Pancreas (tissue), 10 donors: ENCODE results near the gene CCDC13. TPM values are rescaled to one million over a fixed set of nuclear protein-coding genes. Genes with fewer than 3 reads are reported as not detected.
A peak's percentile ranks its signal among the peaks of the same experiment; 100 is the strongest.

ENCODE experiments used
- ATAC-seq, 4 donors: fragments of 200-7000 bp; cut with Tn5 transposase; one replicate each; pipeline versions ENCODE4 v1.8.0 to v1.9.1; 2020; ENCODE audit warnings: mild to moderate bottlenecking in 4 of 4, moderate library complexity in 4 of 4
- DNase-seq, 6 donors: peaks; one replicate each; pipeline ENCODE4 v3.0.0-alpha.2; 2020
- FAIRE-seq: peaks from 2 replicates; lab custom pipeline; 2012; peaks lifted over from hg19 to GRCh38; lab: Jason Lieb, UNC
- H3K27ac ChIP-seq, 4 donors: fragments of 200-600 bp; sonication (generic); 1 replicate in 3 of 4; 2 replicates in 1 of 4; pipeline versions ENCODE4 v1.5.0 to v1.8.0; 2020
- H3K27me3 ChIP-seq, 4 donors: fragments of 200-600 bp; one replicate each; pipeline ENCODE4 v1.8.0; 2021
- H3K36me3 ChIP-seq, 3 donors: fragments of 200-600 bp; sonication (generic) in 1 of 3; one replicate each; pipeline versions ENCODE4 v1.5.0 to v1.8.0; 2020 to 2021
- H3K4me1 ChIP-seq, 3 donors: fragments of 200-600 bp; one replicate each; pipeline ENCODE4 v1.8.0; 2021
- H3K4me3 ChIP-seq, 4 donors: fragments of 200-600 bp; sonication (generic) in 2 of 4; one replicate each; pipeline versions ENCODE4 v1.5.0 to v1.8.0; 2020 to 2021
- H3K9me3 ChIP-seq, 4 donors: fragments of 200-600 bp; one replicate each; pipeline ENCODE4 v1.8.0; 2021
- CTCF ChIP-seq, 4 donors: fragments of 200-600 bp; sonication (generic) in 3 of 4; IDR thresholded peaks; one replicate each; pipeline versions ENCODE4 v1.5.0 to v1.8.0; 2021; ENCODE audit warnings: antibody characterized with exemption in 4 of 4
- WGBS, 2 donors: extraction: QIAGEN DNeasy Blood & Tissue Kit; methylation state at CpG; one replicate each; pipeline ENCODE4 v1.1.7; 2013; 5-methylcytosine and 5-hydroxymethylcytosine counted together
- intact Hi-C, 3 donors: fragments of 100-400 bp; cut with DNase I; formaldehyde crosslinking; loops; one replicate each; pipeline versions ENCODE4 v1.11.1 to v1.14.2; 2022
- polyA plus RNA-seq, 2 donors: library from polyadenylated mRNA; stranded (reverse); fragments of 200-250 nt; gene quantifications; one replicate each; pipeline ENCODE4 v1.2.3, GENCODE V29; 2013
- total RNA-seq, 6 donors: library from RNA; stranded (reverse); fragmentation: NEBNext Ultra II Directional in 4 of 6; extraction: Animal tissue kit (Norgen Biotek cat#: 25700) in 4 of 6; gene quantifications; one replicate each; pipeline versions ENCODE4 v1.2.1 to v1.2.4, GENCODE V29; 2021 to 2023
- donor health status: healthy with polysubstance abuse.
- donor health status: DM: no; HTN: no; CAD: no; lungs with moderate emphysema.
- donor health status: DM: no; HTN: no; CAD: no.
- donor health status: control.
- donor health status: control.
- donor health status: Bipolar disorder and iron deficiency.
- donor health status: DM: yes; HTN: yes; CAD: no.
- donor health status: DM: no; HTN: no; CAD: no.
- donor health status: DM: no; HTN: no; CAD: no.
- donor health status: DM: yes; HTN: yes; CAD: no.

The CCDC13 gene
- total and polyA plus RNA-seq, 8 donors: 0.18 to 1.3 (median 0.70) TPM

- peak; percentile 47 to 59 (median 54) for ATAC-seq
- FAIRE-seq: no peak
- Histone ChIP-seq H3K36me3 (no peaks in the 10 kb centered on the region), H3K27ac (peak overlapping the region; percentile 65 to 94 (median 86)), H3K4me1 (peaks cover 10 to 34% (median 31%) of the 10 kb centered on the region in 3 donors), H3K4me3 (peak overlapping the region; percentile 62 to 86 (median 78)), H3K9me3 (no peaks in the 10 kb centered on the region), H3K27me3 (no peaks in the 10 kb centered on the region)
- DNase-seq: peak in 4 of 6 donors; percentile 40 to 74 (median 52)
- 1% methylated on average over 29 to 33 of the region's 33 CpGs for WGBS, 2 donors
- no peak for TF ChIP-seq CTCF (IDR thresholded peaks at IDR 0.05)
- intact Hi-C loops: no loop called here
Observed at GRCh38 chr3:42803414-42804105, 30.5 kb upstream of the CCDC13 start.

GRCh38 chr3:42802876-42803413 is 29.9 kb upstream of the CCDC13 start:
- Histone ChIP-seq H3K27ac (peak overlapping the region; percentile 65 to 94 (median 86)), H3K4me3 (peak overlapping the region; percentile 62 to 86 (median 78)), H3K27me3 (no peaks in the 10 kb centered on the region), H3K9me3 (no peaks in the 10 kb centered on the region), H3K4me1 (peaks cover 10 to 34% (median 31%) of the 10 kb centered on the region in 3 donors), H3K36me3 (no peaks in the 10 kb centered on the region)
- no peak for ATAC-seq
- WGBS, 2 donors: 20 to 21% methylated on average over 11 of the region's 11 CpGs
- DNase-seq: no peak
- intact Hi-C loops: no loop called here
- FAIRE-seq: no peak
- no peak for TF ChIP-seq CTCF (IDR thresholded peaks at IDR 0.05)

- Histone ChIP-seq H3K4me3 (no peak overlapping the region), H3K27me3 (no peaks in the 10 kb centered on the region), H3K9me3 (no peaks in the 10 kb centered on the region), H3K36me3 (no peaks in the 10 kb centered on the region), H3K27ac (no peak overlapping the region), H3K4me1 (peaks cover 10 to 34% (median 31%) of the 10 kb centered on the region in 3 donors)
- TF ChIP-seq CTCF (IDR thresholded peaks at IDR 0.05): no peak
- FAIRE-seq: no peak
- intact Hi-C loops: no loop called here
- no peak for DNase-seq
- WGBS, 2 donors: 74 to 81% methylated on average over 4 of the region's 4 CpGs
- ATAC-seq: no peak
Observed at GRCh38 chr3:42801784-42802183, 28.7 kb upstream of the CCDC13 start.

GRCh38 chr3:42801048-42801620 is 28.1 kb upstream of the CCDC13 start:
- no peak for DNase-seq
- H3K27me3 ChIP-seq: no peaks in the 10 kb centered on the region
- no peak overlapping the region for H3K27ac ChIP-seq
- peaks cover 10 to 34% (median 31%) of the 10 kb centered on the region in 3 donors for H3K4me1 ChIP-seq
- no peak for FAIRE-seq
- H3K9me3 ChIP-seq: no peaks in the 10 kb centered on the region
- no peak for ATAC-seq
- H3K4me3 ChIP-seq: no peak overlapping the region
- intact Hi-C loops: no loop called here
- WGBS, 2 donors: 50 to 52% methylated on average over 3 of the region's 3 CpGs
- TF ChIP-seq CTCF (IDR thresholded peaks at IDR 0.05): no peak
- H3K36me3 ChIP-seq: no peaks in the 10 kb centered on the region
